ENCODE measurements around the gene PRRG2. TPM values are rescaled to one million over a fixed set of nuclear protein-coding genes. Genes with fewer than 3 reads are reported as not detected.

PRRG2 gene
- total and polyA plus RNA-seq, 9 of the 15 experiments (the other 6 are each of a cell fraction or from before 2014, with no cell fraction given), result 0.06 to 1.1 (median 0.33) TPM

GRCh38 chr19:49573425-49573824 lies 7.7 kb upstream of the PRRG2 start (continued):
- no peak for TF ChIP-seq NR2C2 (CRISPR knock-in tag; IDR thresholded peaks at IDR 0.05)
- TF ChIP-seq NR2C2 (tag; IDR thresholded peaks at IDR 0.05), result no peak
- TF ChIP-seq NONO (IDR thresholded peaks at IDR 0.05; ENCODE audit: low read depth in 2 of 2, low read length in 1 of 2), result no peak
- TF ChIP-seq ATF1 (CRISPR knock-in tag; IDR thresholded peaks at IDR 0.05), result no peak
- TF ChIP-seq ATF1 (tag; IDR thresholded peaks at IDR 0.05), result no peak
- TF ChIP-seq ZNF699 (CRISPR knock-in tag; IDR thresholded peaks at IDR 0.05; ENCODE audit: insufficient replicate concordance), result no peak

DNA sequence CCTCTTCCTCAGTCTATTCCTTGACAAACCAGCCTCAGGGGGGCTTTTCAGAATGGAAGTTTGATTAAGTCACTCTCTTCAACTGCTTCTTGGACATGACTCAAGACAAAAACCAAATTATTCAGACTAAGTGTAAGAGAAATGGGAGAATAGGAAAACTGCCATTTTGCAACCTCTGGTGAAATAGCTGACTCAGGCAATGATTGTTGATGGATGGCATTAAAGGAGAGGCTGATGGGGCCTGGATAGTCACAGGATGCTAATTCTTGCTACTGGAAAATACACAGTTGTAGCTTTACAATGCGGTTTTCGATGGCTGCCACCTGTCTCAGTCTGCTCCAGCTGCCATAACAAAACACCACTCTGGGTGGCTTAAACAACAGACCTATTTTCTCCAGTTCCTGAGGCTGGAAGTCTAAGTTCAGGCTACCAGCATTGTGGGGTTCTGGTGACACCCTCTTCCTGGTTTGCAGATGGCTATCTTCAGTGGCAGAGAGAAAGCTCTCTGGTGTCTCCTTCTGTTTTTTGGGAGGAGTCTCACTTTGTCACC lies 6.8 kb upstream of the PRRG2 start:
- intact Hi-C loops (cut with micrococcal nuclease), result loop anchor here (5.0 kb wide), 1 partner anchor 103 kb away; the partner anchor contains the start of gene PRMT1
- in situ Hi-C loops (cut with MboI), result no loop called here
- TF ChIP-seq BCL6 (CRISPR knock-in tag; IDR thresholded peaks at IDR 0.05), result no peak
- TF ChIP-seq HDAC1 (IDR thresholded peaks at IDR 0.05), result no peak
- TF ChIP-seq IRF2 (CRISPR knock-in tag; IDR thresholded peaks at IDR 0.05), result no peak
- TF ChIP-seq PRDM10 (IDR thresholded peaks at IDR 0.05; ENCODE audit: partially characterized antibody), result no peak
- no peak for TF ChIP-seq XRCC3 (IDR thresholded peaks at IDR 0.05)
- TF ChIP-seq ZKSCAN1 (IDR thresholded peaks at IDR 0.05; ENCODE audit: low read depth, low read length), result no peak
- no peak for TF ChIP-seq RBM39 (optimal IDR thresholded peaks at IDR 0.05; ENCODE audit: low read depth, low read length)
- no peak for TF ChIP-seq ETV1 (tag; conservative IDR thresholded peaks at IDR 0.05; ENCODE audit: low read depth)
- no peak for TF ChIP-seq CREB3 (tag; conservative IDR thresholded peaks at IDR 0.05; ENCODE audit: low read depth)
- TF ChIP-seq MAFF (IDR thresholded peaks at IDR 0.05; ENCODE audit: low read length), result peak; percentile 58
- TF ChIP-seq CREB1 (IDR thresholded peaks at IDR 0.05), result no peak
- TF ChIP-seq CREB1 (CRISPR knock-in tag; IDR thresholded peaks at IDR 0.05), result no peak
- no peak for TF ChIP-seq ZFP36 (IDR thresholded peaks at IDR 0.05; ENCODE audit: low read depth, low read length, partially characterized antibody)

More for the DNA sequence above, 6.8 kb upstream of the PRRG2 start:
- DNase-seq (ENCODE audit: extremely low read depth in 1 of 4, low spot score in 3 of 4) (no peak), ATAC-seq (no peak), FAIRE-seq (no peak)
- Histone ChIP-seq H3K4me1 (replicated peaks in 1 of 2; ENCODE audit: control insufficient read depth in 2 of 2, insufficient read depth in 2 of 2, low read length in 2 of 2) (peaks cover 14 to 17% of the 10 kb centered on the region in 2 experiments), H3K79me2 (ENCODE audit: control insufficient read depth, insufficient read depth, low read length) (peaks cover 50% of the 10 kb centered on the region), H3K9me3 (replicated peaks; ENCODE audit: control insufficient read depth, insufficient read depth, low read depth, low read length) (no peaks in the 10 kb centered on the region), H3K27ac (ENCODE audit: extremely low read depth, low read depth, low read length) (no peak overlapping the region), H3K9me1 (ENCODE audit: control insufficient read depth, insufficient read depth, low read length) (no peaks in the 10 kb centered on the region), H3K9ac (ENCODE audit: insufficient read depth in 1 of 2, low read depth in 2 of 2, low read length in 2 of 2) (peak overlapping the region in 1 of 2 experiments; percentile 72; a peak in 1 of 4 replicates), H2AFZ (ENCODE audit: low read depth, low read length) (no peak overlapping the region), H4K20me1 (replicated peaks; ENCODE audit: control insufficient read depth, insufficient read depth, low read length) (no peaks in the 10 kb centered on the region), H3K27me3 (ENCODE audit: control insufficient read depth in 2 of 2, insufficient read depth in 2 of 2, low read length in 2 of 2) (no peaks in the 10 kb centered on the region), H3K4me3 (no peak overlapping the region), H3K36me3 (ENCODE audit: control insufficient read depth, insufficient read depth, low read length) (peaks cover 32% of the 10 kb centered on the region; the same call in 2 of the 3 replicates), H3K4me2 (ENCODE audit: insufficient read depth, low read length) (no peak overlapping the region)
- CTCF ChIA-PET (ENCODE audit: low intra/inter-chr PET ratio), result no interaction called here
- WGBS (ENCODE audit: insufficient coverage, low coverage, missing lambda C conversion rate), result 94% methylated on average over 2 of the region's 2 CpGs
- BruUV-seq (replicated peaks), result no TSS peak
- POLR2A ChIA-PET, result interaction anchor here (1.2 to 1.7 kb wide), 3 partner anchors 16 to 85 kb away, joined by 4 to 9 read pairs (median 6); partner anchors contain the start of genes PRR12 and RPS11
